ENCODE data around the gene NXNL1.

Gene NXNL1

GRCh38 chr19:17473041-17473440 is 12.3 kb upstream of the NXNL1 start:
- H3K4me3 ChIP-seq (replicated peaks; ENCODE audit: low read depth, low read length), result no peak overlapping the region
- TF ChIP-seq, protein P1, sequence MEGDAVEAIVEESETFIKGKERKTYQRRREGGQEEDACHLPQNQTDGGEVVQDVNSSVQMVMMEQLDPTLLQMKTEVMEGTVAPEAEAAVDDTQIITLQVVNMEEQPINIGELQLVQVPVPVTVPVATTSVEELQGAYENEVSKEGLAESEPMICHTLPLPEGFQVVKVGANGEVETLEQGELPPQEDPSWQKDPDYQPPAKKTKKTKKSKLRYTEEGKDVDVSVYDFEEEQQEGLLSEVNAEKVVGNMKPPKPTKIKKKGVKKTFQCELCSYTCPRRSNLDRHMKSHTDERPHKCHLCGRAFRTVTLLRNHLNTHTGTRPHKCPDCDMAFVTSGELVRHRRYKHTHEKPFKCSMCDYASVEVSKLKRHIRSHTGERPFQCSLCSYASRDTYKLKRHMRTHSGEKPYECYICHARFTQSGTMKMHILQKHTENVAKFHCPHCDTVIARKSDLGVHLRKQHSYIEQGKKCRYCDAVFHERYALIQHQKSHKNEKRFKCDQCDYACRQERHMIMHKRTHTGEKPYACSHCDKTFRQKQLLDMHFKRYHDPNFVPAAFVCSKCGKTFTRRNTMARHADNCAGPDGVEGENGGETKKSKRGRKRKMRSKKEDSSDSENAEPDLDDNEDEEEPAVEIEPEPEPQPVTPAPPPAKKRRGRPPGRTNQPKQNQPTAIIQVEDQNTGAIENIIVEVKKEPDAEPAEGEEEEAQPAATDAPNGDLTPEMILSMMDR (IDR thresholded peaks at IDR 0.05; ENCODE audit: low read length, missing control alignments), result no peak
- DNase-seq (ENCODE audit: low read depth), result peak; percentile 79

DNA sequence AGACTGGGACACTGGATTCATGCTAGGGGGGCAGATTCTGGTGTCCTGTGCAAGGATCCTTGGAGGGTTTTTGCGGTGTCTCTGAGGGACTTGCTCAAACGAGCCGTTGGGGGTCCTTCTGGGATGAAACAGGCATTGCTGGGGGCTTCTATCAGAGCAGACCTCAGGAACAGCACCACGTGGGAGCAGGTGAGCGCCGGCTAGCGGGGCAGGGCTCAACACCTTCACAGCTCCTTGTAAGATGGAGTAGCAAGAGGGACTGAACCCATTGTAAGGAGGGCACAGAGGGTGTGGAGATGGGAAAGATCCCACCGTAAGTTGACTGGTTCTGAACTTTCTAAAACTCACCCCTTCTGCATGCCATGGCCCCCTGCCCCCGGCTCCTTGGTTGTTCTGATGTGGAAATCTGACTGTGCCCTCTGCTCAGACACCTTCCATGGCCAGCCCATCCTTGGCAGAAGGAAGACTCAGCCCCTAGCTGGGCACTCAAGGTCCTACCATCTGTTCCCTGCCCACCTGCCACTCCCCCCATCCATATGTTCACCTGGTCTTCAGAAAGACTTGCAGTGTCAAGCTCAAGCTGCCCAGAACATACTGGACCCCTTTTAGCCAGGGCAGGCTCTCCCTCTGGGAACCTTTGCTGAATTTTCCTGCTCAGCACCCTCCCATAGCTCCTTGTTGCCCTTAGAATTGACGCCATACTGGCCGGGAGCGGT is 10.8 kb upstream of the NXNL1 start:
- peak overlapping the region; percentile 73 for H3K4me3 ChIP-seq (replicated peaks; ENCODE audit: low read depth, low read length)
- no peak for DNase-seq (ENCODE audit: low read depth)
- TF ChIP-seq, protein P1 (IDR thresholded peaks at IDR 0.05; ENCODE audit: low read length, missing control alignments), result no peak

DNA sequence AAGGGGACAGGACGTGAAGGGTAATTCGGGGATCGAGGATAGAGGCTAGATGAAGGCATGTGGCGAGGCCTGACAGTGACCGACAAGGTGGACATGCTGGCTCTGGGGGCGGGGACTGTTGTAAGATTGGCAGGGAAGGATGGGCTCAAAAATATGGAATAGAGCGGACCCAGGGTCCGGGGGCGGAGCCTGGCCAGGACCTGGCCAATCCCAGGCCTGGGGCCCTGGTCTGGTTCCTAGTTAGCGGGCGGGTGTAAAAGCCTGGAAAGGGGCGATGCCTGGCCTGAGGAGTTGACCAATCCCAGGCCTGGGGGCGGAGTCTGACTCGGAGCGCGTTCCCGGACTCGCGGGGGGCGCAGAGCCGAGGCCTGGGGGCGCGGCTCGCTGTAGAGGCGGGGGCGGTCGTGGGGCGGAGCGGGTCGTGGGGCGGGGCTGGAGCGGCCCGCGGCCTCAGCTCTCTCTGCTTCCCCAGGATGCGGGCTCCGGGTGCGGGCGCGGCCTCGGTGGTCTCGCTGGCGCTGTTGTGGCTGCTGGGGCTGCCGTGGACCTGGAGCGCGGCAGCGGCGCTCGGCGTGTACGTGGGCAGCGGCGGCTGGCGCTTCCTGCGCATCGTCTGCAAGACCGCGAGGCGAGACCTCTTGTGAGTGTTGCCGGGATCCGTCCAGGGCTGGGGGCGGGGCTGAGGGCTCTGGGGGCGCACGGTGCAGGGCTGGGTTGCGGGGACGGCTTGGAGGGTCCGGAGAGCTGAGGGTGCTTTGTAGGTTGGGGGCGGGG is 9.5 kb upstream of the NXNL1 start, which contains the start of gene SLC27A1:
Gene SLC27A1, plus strand, starts transcription at position 457 of the 774 bp plus-strand sequence. Its CDS starts 17 bp downstream, at position 474.
- DNase-seq (ENCODE audit: low read depth), result peak; percentile 99
- TF ChIP-seq, protein P1 (IDR thresholded peaks at IDR 0.05; ENCODE audit: low read length, missing control alignments), result no peak
- H3K4me3 ChIP-seq (replicated peaks; ENCODE audit: low read depth, low read length), result peak within 1 kb of the TSS; percentile 73

DNA sequence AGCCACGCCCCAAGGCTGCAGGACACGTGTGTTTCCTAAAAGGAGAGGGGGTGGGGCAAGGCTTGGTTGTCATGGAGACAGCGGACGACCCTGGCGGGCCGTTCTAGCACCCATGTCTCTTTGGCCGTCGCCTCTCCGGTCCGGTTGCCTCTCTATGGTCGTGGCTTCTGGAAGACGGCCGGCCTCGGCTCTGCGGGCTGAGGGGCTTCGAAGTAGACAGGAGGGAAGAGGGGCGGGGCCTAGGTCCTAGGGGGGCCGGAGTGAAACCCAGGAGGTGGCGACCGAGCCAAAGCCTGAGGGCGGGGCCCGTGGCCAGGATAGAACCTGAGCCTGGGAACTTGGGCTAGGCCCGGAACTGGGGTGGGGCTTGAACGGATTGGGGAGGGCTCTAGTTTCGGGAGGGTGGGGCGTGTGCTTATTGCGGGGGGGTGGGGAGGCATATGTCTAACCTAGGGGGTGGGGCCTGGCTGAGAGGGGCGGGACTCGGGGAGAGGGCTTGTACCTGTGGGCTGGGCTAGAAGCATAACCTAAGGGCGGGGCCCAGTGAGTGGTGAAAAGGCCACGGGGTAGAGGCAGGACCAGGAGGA is 8.8 kb upstream of the NXNL1 start:
- H3K4me3 ChIP-seq (replicated peaks; ENCODE audit: low read depth, low read length), result peak overlapping the region; percentile 73
- peak; percentile 96 for DNase-seq (ENCODE audit: low read depth)
- TF ChIP-seq, protein P1 (IDR thresholded peaks at IDR 0.05; ENCODE audit: low read length, missing control alignments), result no peak

- peak overlapping the region; percentile 73 for H3K4me3 ChIP-seq (replicated peaks; ENCODE audit: low read depth, low read length)
- DNase-seq (ENCODE audit: low read depth), result no peak
- TF ChIP-seq, protein P1 (IDR thresholded peaks at IDR 0.05; ENCODE audit: low read length, missing control alignments), result no peak
Measured at GRCh38 chr19:17469092-17469480, 8.4 kb upstream of the NXNL1 start.

DNA sequence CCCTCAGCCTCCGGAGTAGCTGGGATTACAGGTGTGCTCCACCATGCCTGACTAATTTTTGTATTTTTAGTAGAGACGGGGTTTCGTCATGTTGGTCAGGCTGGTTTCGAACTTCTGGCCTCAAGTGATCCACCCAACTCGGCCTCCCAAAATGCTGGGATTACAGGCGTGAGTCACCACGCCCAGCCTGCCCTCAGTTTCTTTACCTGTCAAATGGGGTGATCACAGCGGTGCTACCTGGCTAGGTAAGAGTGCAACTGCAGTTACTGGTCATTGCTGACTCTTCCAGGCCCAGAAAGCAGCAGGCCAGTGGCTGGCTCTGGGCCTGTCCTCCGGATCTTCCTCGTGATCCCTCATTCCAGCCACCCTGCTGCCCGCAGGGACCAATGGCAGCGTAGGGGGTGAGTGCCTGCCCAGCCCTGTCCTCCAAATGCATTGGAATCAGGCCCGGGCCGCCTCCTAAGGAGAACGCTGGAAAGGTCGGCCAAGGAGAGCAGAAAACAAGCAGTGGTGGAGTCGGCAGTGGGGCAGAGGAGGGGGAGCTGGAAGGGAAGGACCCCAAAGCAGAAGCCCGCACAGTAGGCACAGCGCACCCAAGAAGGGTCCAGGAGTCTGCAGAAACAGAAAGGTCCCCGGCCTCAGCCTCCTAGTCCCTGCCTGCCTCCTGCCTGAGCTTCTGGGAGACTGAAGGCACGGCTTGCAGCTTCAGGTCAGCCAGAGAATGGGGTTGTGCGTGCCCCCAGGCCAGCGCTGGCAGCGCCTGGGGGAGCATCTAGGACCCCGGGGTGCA is 7.8 kb upstream of the NXNL1 start:
- TF ChIP-seq, protein P1 (IDR thresholded peaks at IDR 0.05; ENCODE audit: low read length, missing control alignments), result no peak
- peak overlapping the region; percentile 73 for H3K4me3 ChIP-seq (replicated peaks; ENCODE audit: low read depth, low read length)
- no peak for DNase-seq (ENCODE audit: low read depth)

Data from fibroblast of pulmonary artery (primary cell).